Cerebellar nuclear complex (tissue), 1 donor: ENCODE data around the gene CFAP53.
"Not testable (repeated sequence)": the region's sequence is repeated elsewhere in the genome, so short reads cannot be mapped to it uniquely, and the experiment has no call there.

Source experiments
- DNase-seq, 2 experiments: peaks; one replicate each; lab custom pipeline; 2025; lab: John Stamatoyannopoulos, UW

The CFAP53 gene

DNA sequence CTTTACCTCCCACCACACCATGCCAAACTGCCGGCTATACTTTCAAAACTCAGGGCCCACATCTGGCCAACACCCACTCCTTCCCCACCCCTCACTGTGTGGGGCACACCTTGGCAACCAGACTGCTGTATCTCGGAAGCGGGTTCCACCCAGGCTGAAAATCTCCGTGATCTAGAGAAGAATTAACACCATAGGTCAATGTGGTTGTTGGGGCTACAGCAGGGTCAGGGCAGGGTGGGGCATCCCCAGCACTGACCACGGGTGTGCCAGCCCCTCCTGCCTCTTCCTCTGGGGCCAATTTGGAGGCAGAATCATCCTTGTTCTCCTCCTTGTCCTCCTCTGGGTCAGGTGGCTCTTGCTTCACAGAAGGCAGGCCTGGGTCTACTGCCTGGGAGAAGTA lies 6.3 kb upstream of the CFAP53 start:
- DNase-seq = no peak

GRCh38 chr18:50268022-50268747 lies 1.9 kb upstream of the CFAP53 start:
- DNase-seq = no peak

DNA sequence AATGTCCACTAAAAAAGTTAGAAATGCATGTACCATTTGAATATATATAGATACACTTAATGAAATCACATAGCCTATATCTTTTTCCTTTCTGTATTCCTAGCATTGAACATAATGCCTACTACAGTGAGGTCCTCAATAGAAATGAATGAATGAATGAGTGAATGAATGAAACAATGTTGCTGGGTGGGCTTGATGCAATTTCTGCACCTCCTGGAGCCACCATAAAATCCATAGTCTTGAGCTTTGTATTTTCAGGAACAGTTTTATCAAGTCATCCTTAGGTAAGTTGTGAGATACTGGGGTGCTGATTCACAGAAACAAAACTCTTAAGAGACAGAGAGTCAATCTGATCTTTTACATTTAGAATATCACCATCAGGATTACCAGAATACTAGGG lies 3.3 kb downstream of the CFAP53 start:
- DNase-seq = no peak

DNA sequence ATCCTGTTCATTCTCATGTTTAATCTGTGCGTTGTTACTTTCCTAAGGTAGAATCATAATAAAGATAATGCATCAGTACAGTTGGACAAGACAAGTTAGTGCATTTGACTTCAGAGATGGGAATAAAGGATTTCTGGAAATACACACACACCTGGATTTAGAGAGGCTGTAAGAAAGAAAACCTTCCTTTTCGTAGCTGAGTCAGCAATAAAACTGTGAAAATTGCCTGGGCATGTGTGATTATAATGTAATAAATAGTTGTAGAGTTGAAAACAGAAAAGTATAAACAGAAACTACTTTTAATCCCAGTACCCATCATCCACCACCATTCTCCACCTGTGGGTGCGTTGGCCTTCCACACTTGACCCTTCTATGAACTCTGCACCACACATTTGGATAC lies 15.4 kb downstream of the CFAP53 start:
- no peak for DNase-seq

DNA sequence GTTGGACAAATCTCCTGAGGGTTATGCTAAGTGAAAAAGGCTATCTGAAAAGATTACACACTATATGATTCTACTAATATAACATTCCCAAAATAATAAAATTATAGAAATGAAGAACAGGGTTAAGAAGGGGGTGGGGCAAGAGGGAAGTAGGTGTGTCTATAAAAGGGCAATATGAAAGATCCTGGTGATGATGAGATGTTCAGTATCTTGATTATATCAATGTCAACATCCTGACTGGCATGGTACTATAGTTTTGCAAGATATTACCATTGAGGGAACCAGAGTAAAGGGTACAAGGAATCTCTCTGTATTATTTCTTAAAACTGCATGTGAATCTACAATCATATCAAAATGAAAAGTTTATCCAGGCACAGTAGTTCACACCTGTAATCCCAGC lies 16.7 kb downstream of the CFAP53 start:
- DNase-seq = no peak

- no peak for DNase-seq
Measured at GRCh38 chr18:50247561-50247960, 18.7 kb downstream of the CFAP53 start.

GRCh38 chr18:50241768-50242167 lies 24.5 kb downstream of the CFAP53 start:
- not testable (repeated sequence) for DNase-seq

DNA sequence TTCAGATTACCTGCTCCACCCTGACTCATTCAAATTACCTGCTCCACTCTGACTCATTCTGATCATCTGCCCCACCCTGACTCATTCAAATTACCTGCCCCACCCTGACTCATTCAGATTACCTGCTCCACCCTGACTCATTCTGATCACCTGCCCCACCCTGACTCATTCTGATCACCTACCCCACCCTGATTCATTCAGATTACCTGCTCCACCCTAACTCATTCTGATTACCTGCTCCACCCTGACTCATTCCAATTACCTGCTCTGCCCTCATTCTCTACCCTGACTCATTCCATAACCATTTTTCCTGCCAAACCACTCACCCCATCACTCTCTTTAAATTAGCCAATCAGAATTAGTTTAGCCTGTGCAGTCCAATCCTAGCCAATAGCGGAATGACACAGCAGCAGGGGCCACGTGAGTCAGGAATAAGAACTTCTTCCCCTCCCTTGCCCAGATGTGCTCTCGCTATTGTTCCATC lies 26.2 kb downstream of the CFAP53 start:
- DNase-seq = no peak

DNA sequence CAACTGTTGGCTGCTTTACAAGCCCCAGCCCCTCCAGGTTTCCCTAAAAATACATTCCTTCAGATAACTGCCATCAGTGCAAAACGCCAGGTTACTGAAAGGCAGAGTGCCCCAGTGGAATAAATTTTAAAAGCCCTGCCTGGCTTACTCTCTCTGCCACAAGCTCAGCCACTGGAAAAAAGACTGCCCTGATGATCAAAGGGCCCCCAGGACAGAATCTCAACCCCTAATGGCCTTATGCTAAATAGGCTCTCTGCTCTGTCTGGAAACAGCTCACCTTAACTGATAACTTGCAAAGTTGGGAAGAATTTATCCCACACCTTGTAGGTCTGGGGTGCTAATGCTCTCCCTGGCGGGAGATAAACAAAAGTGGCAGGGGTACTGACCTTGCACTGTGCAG lies 33.9 kb downstream of the CFAP53 start:
- no peak for DNase-seq

DNA sequence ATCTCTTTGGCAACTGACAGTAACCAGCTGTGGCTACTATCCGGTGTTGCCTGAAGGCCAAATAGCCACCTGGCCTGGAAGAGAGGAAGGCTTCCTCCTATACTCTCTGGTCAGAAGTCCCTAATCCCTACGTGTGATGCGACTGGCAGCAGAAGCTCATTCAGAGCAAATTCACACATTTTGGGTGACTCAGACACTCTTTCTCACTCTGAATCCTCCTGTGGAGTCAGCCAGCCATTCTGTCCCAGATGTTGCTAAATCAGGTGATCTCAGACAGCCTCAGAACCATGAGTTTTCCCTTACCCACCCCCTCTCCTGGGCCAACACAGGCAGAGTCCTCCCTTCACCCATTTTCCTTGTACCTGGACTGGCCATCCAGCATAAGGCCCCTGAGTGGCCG lies 34.7 kb downstream of the CFAP53 start:
- no peak for DNase-seq

DNA sequence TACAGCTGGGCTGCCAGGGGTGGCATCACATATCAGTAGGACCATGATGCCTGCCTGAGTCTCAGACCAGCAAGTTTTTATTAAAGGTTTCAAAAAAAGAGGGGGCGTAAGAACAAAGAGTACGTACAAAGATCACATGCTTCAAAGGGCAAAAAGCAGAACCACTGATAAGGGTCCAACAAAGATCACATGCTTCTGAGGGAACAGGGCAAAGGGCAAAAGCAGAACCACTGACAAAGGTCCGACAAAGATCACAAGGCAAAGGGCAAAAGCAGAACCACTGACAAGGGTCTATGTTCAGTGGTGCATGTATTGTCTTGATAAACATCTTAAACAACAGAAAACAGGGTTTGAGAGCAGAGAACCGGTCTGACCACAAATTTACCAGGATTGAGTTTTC lies 46.0 kb downstream of the CFAP53 start:
- DNase-seq = not testable (repeated sequence)

DNA sequence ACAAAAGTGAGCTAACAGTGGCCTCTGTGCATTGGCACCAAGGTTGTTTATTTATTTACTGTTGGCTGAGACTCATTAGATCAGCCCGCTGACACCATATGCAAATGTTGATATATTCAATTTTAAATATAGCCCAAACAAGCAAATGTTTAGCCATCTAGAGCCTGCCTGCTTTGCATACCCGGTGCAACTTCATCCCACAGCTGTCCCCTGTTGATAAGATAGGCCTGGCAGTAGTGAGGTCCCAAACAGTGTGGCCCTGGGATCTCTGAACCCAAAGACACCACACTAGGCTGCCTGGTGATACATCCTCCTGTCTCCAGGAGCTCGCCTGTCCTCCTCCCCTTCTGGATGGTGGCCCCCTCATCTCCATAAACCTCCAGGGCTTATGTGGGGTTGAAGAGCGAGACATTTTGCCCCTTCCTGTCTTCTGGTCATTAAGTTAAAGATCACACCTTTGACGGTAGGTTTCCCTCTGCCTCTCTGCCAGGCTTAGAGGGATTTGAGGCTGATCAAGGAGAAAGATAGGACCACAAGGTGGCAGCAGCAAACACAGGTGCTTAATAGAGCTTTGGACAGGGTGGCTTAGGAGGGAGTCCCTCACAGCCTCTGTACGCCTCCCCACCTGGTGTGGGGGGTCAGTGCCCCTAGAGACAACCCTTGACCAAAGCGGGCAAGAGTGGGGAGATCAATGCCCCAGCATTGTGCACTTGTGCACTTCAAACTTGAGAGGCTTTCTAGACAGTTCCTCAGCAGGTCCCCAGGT lies 47.7 kb downstream of the CFAP53 start:
- DNase-seq = no peak

GRCh38 chr18:50209311-50209710 lies 57.0 kb downstream of the CFAP53 start:
- DNase-seq = no peak

DNA sequence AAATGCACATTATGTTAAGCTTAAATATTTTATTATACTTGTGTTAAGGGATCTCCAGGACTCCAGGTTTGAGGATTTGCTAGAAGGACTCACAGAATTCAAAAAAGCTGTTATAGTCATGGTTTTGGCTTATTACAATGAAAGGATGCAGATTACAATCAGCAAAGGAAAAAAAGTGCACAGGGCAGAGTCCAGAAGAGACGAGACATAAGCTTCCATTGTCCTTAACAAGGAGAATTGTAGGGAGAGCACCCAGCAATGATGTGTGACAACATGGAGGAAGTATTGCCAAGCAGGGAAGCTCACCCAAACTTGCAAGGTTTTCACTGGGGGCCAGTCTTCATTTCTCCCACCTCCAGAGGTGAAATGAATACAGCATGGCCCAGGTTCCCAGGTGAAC lies 58.6 kb downstream of the CFAP53 start:
- no peak for DNase-seq

DNA sequence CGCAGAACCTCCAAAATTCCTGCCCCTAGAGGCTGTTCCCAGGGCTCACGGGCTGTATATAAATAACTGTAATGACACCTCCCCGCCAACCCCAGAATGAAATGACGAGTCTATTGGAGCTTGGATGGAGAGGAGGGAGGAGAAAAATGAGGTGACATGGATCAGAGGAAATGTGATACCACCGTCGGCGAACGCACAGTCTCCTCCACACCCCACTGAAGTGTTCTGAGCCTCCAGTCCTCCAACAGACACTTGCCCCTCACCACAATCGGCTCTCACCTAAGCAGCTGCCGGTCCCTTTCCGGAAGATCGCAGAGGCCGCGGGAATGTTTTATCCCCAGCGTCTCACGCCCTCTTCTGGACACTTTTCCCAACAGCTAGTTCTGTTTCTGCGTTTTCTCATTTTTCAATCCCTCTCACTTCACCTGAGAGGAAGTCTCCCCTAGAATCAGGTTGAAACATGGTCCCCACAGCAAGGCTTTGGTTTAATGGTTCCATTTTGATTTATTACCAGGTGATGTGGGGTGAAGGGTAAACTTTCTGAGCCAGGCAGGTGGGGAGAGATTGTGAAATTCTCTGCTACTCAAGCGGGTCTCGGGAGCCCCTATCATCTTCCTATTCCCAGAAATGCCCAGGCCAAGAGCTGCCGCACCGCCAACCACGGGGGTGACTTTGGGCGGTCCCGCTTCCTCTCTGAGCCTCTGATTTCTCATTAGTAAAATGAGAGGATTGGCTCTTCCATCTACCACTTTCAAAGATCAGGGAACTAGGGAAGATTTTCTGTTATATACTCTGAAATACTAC lies 62.3 kb downstream of the CFAP53 start:
- no peak for DNase-seq

DNA sequence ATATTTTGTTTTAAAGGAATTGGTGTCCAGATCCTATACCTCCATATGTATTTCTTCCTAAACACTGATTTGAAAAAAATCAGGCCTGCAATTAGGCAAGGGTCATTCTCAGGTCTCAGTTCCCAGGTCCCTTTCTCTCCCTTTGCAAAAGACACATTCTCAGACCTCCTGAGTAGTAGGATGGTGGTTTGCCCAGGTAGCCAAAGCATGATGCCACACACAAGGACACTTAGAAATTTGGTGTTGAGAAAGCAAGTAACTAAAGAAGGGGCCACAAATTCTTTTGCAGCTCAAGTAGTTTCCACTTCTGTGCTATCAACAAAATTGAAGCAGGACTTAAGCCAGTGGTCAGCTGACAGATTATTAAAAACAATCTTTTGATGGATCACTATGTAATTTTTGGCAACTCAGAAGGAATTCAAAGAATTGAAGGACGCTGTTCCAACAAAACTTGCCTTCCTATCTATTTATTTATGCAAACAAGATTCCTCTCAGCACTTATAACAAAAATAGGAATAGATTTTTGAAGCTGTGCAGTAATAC lies 64.7 kb downstream of the CFAP53 start:
- DNase-seq = no peak

DNA sequence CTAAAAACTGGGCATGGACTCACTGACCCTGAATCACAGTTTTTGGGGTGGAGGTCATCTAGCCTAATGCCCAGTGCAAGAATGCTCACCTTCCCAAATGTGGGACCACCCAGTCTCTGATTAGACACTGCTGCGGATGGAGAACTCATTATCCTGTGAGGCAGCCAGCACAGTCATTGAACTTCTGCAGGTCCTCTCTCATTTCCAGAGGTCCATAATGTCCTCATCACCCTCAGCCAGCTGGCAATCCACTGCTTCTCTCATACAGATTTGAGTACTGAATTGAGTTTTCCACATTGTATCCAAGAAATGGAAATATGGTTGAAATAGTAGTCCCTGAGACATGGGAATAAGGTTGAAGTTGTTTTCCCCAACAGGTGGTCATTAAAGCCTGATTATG lies 66.4 kb downstream of the CFAP53 start:
- DNase-seq = no peak

- DNase-seq = no peak
Measured at GRCh38 chr18:50199346-50199855, 66.9 kb downstream of the CFAP53 start.

DNA sequence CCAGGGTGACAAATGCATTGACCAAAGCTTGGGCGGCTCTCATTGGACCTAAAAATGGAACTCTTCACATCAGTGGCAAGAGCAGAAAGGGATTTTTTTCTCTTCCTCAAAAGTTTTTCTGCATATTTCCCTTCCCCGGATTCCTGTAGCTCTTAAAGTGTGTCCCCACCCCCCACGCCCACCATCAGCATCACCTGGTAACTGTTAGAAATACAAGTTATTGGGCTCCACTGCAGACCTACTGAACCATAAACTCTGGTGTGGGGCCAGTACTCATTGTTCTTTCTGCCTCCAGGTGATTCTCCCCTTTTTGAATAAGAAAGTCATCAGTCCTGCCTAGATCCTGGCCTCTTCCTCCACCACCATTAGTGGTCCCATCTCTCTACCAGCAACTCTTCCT lies 70.0 kb downstream of the CFAP53 start:
- DNase-seq = no peak

DNA sequence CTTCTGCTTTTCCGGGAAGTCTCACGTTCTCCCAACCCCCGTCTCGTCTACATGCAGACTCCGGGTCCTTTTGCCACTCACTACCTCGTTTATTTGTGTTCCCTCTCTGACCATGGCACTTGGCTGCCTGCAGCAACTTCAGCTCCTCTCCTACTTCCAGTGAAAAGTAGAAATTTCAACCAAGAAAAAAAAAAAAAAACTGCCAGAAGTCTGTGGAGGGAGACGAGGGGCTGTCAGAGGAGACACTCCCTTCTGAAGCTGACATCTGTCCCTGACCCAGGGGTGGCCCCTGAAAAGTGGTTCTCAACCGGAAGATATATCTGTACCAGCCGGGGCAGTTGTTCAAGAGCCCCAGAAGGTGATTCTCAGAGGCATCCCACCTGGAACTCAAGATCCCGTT lies 70.6 kb downstream of the CFAP53 start:
- DNase-seq = no peak

GRCh38 chr18:50194631-50195532 lies 71.4 kb downstream of the CFAP53 start, which contains the start of gene MYO5B:
TSS of gene MYO5B (minus strand) at chr18:50195147. CDS start at chr18:50194793, 354 bp downstream.
- DNase-seq = no peak
